Osteocyte (in vitro differentiated cells): ENCODE results near the gene PGAM5. TPM values are rescaled to one million over a fixed set of nuclear protein-coding genes. Genes with fewer than 3 reads are reported as not detected.

Experiments used
- DNase-seq: peaks from one replicate; pipeline ENCODE4 v3.0.0; 2021; ENCODE audit warnings: mixed read lengths; ENCODE audit not compliant: unreplicated experiment; ENCODE audit errors: extremely low spot score
- H3K27ac Mint-ChIP-seq: one replicate; pipeline ENCODE4 v1.8.0; 2021; ENCODE audit warnings: mild to moderate bottlenecking, mixed read lengths; ENCODE audit not compliant: unreplicated experiment
- H3K27me3 Mint-ChIP-seq: one replicate; pipeline ENCODE4 v1.8.0; 2021; ENCODE audit warnings: mixed read lengths; ENCODE audit not compliant: unreplicated experiment
- H3K36me3 Mint-ChIP-seq: one replicate; pipeline ENCODE4 v1.8.0; 2021; ENCODE audit warnings: mixed read lengths; ENCODE audit not compliant: unreplicated experiment
- H3K4me1 Mint-ChIP-seq: one replicate; pipeline ENCODE4 v1.8.0; 2021; ENCODE audit warnings: mixed read lengths; ENCODE audit not compliant: unreplicated experiment
- H3K4me3 Mint-ChIP-seq: one replicate; pipeline ENCODE4 v1.8.0; 2021; ENCODE audit warnings: mild to moderate bottlenecking, moderate library complexity, mixed read lengths; ENCODE audit not compliant: unreplicated experiment
- H3K9me3 Mint-ChIP-seq: one replicate; pipeline ENCODE4 v1.8.0; 2021; ENCODE audit warnings: mixed read lengths; ENCODE audit not compliant: unreplicated experiment
- long read RNA-seq: library from polyadenylated mRNA; unstranded; transcript quantifications from one replicate; pipeline ENCODE4 v2.0.0, GENCODE V29; 2021
- total RNA-seq: library from RNA; stranded (reverse); gene quantifications from 2 replicates; pipeline ENCODE4 v1.2.1, GENCODE V29; 2021
- TF ChIP-seq, protein P1 (sequence below): fragments of 200-600 bp; sonication (generic); IDR thresholded peaks from 2 replicates; pipeline ENCODE4 v1.5.0; 2021; ENCODE audit warnings: antibody characterized with exemption, mild to moderate bottlenecking, moderate library complexity

Gene PGAM5
- total RNA-seq: 23.6 and 24.5 TPM in 2 replicates
- long read RNA-seq: 0 reads

DNA sequence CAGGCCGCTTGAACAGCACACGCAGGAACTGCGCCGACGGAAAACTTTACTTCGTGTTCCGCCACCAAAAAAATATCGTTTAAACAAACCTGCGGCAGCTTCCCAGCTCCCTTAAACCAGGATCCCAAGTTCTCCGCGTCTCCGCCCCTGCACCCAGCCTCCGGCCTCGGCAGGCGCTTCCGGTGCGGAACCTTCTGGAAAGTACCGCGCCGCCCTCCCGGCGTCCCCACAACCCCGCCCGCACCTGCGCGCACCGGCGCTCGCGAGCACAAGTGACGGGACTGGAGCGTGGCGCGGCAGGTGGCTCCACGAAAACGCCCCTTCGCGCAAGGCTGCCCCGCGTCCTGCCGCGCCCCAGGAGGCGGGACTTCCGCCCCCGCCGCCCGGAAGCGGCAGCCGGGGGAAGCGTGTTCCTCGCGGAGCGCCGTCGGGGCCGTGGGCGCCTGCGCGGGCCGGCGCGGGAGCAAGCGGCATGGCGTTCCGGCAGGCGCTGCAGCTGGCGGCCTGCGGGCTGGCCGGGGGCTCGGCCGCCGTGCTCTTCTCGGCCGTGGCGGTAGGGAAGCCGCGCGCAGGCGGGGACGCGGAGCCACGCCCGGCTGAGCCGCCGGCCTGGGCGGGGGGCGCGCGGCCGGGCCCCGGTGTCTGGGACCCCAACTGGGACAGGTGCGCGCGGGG is at the start of gene PGAM5:
Gene PGAM5 (plus strand): TSS at position 438 of the 675 bp plus-strand sequence. CDS start 35 bp downstream, at position 473.
- H3K4me3 Mint-ChIP-seq: peak within 1 kb of the TSS; percentile 82
- H3K27ac Mint-ChIP-seq: peak within 1 kb of the TSS; percentile 54
- peak; percentile 93 for DNase-seq
- H3K9me3 Mint-ChIP-seq: no peaks in the 10 kb centered on the region
- peaks cover 14% of the 10 kb centered on the region for H3K4me1 Mint-ChIP-seq
- TF ChIP-seq, protein P1, sequence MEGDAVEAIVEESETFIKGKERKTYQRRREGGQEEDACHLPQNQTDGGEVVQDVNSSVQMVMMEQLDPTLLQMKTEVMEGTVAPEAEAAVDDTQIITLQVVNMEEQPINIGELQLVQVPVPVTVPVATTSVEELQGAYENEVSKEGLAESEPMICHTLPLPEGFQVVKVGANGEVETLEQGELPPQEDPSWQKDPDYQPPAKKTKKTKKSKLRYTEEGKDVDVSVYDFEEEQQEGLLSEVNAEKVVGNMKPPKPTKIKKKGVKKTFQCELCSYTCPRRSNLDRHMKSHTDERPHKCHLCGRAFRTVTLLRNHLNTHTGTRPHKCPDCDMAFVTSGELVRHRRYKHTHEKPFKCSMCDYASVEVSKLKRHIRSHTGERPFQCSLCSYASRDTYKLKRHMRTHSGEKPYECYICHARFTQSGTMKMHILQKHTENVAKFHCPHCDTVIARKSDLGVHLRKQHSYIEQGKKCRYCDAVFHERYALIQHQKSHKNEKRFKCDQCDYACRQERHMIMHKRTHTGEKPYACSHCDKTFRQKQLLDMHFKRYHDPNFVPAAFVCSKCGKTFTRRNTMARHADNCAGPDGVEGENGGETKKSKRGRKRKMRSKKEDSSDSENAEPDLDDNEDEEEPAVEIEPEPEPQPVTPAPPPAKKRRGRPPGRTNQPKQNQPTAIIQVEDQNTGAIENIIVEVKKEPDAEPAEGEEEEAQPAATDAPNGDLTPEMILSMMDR: no peak
- no peaks in the 10 kb centered on the region for H3K36me3 Mint-ChIP-seq
- H3K27me3 Mint-ChIP-seq: no peaks in the 10 kb centered on the region

DNA sequence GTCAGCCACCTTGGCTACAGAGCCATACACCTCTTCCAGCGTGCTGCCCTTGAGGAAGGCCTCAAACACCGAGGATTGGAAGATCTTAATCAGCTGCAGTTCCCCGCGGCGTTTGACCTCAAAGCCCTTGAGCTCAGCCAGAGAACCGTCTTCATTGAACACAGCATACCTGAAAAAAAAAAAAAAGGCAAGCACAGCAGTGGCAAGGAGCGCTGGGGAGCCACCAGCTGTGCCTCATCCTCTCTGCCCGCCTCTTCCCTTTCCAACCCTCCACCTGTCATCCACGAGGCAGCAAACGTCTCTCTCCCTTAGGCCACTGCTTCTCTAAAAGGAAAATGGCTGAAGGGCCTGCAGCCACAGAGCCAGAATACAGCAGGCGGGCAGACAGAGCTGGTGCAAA is 49.6 kb upstream of the PGAM5 start:
- Mint-ChIP-seq H3K4me3 (no peak overlapping the region), H3K4me1 (no peaks in the 10 kb centered on the region), H3K36me3 (peaks cover 44% of the 10 kb centered on the region), H3K27ac (no peak overlapping the region), H3K9me3 (no peaks in the 10 kb centered on the region), H3K27me3 (no peaks in the 10 kb centered on the region)
- no peak for DNase-seq
- TF ChIP-seq, protein P1: no peak

DNA sequence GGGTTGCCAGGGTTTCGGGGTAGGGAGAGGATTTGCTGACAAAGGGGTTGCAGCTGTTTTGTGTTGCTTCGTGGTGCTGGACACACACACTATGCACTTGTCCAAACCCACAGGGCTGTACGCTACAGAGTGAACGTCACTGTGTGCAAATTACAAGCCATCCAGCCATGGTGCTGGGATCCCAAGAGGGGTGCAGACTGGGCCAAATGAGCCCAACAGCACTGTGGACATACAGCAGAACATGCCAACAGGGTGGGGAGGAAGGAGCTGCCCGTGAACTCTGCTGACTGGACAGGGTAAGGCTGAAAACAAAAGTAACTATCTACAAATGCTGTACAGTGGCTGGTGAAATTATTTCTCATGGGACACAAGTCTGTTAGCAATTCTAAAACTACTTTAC is 48.7 kb upstream of the PGAM5 start:
- TF ChIP-seq, protein P1: no peak
- Mint-ChIP-seq H3K4me3 (no peak overlapping the region), H3K36me3 (peaks cover 46% of the 10 kb centered on the region), H3K9me3 (no peaks in the 10 kb centered on the region), H3K4me1 (no peaks in the 10 kb centered on the region), H3K27ac (no peak overlapping the region), H3K27me3 (no peaks in the 10 kb centered on the region)
- DNase-seq: no peak

DNA sequence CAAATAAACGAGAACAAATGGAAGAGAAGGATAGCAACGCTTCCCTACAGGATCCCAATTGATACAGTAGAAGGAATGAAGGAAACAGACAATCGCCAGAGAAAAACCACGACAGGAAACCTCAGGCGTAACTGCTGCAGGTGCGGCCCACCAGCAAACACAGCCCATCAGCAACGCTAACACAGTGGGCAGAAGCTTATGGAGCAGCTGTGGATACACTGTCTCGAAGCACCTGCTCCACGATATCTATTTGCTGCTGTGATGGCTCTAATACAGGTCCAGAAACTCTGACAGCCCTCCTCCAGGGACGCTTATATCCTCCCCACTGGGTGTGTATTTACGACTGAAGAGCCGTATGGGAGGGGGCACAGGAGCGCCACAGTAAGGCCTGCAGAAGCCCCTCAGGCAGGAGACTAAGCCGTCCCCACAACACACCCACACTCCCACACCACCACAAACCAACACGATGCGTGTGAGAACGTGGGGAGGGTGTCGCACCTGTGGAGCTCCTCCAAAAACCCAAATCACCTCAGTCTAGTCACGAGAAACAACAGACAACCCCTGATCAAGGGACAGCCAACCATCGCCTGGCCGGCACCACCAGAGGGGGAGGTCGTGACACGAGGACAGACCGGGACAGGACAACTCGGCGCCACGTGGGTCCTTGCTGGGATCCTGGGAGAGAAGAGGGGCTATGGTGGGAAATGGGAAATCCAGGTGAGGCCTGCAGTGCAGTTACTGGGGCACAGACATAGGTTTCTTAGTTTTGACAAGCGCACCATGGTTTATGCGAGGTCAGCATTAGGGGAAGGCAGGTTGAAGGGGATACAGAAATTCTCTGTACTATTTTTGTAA is 47.5 kb upstream of the PGAM5 start:
- peaks cover 49% of the 10 kb centered on the region for H3K36me3 Mint-ChIP-seq
- no peaks in the 10 kb centered on the region for H3K4me1 Mint-ChIP-seq
- DNase-seq: no peak
- H3K9me3 Mint-ChIP-seq: no peaks in the 10 kb centered on the region
- TF ChIP-seq, protein P1: no peak
- no peak overlapping the region for H3K4me3 Mint-ChIP-seq
- no peaks in the 10 kb centered on the region for H3K27me3 Mint-ChIP-seq
- no peak overlapping the region for H3K27ac Mint-ChIP-seq
